Non-pigmented ciliary epithelial cell (primary cell): ENCODE measurements around the gene IPMK.

Experiments used
- DNase-seq: peaks from one replicate; pipeline ENCODE4 v3.0.0-alpha.2; 2010; ENCODE audit warnings: low read depth

Gene IPMK

GRCh38 chr10:58153751-58154150 is 113.9 kb downstream of the IPMK start:
- no peak for DNase-seq

GRCh38 chr10:58152673-58153263 is 114.9 kb downstream of the IPMK start:
- peak; percentile 18 for DNase-seq

- DNase-seq: no peak
Observed at GRCh38 chr10:58150290-58150689, 117.4 kb downstream of the IPMK start.

DNA sequence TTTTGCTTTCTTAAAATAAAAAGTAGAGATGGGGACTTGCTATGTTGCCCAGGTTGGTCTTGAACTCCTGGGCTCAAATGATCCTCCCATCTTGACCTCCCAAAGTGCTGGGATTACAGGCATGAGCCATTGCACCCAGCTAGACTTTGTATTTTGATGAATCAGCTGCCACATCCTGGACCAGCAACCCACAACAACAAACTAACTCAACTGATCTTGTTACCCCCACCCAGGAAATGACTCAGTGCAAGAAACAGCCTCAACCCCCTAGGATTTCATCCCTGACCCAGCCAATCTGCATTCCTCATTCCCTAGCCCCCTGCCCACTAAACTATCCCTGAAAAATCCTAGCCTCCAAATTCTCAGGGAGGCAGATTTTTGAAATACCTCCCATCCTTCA is 123.8 kb downstream of the IPMK start:
- no peak for DNase-seq
